Activated gamma-delta T cell (primary cell): Measurements from ENCODE around the gene HTR3A.
"Not testable (repeated sequence)": the region's sequence is repeated elsewhere in the genome, so short reads cannot be mapped to it uniquely, and the experiment has no call there.

ENCODE experiments used
- DNase-seq: peaks from one replicate; lab custom pipeline; 2025; lab: John Stamatoyannopoulos, UW
- total RNA-seq, 2 donors: gene quantifications; one replicate each; lab custom pipeline; 2026; lab: John Stamatoyannopoulos, UW

The HTR3A gene
- total RNA-seq = 0 reads per million in 2 donors

- no peak for DNase-seq
These were observed at the start of gene HTR3A for GRCh38 chr11:113974741-113975470. Gene HTR3A, plus strand, starts transcription at chr11:113975108. Its CDS starts 218 bp downstream, at chr11:113975326.

GRCh38 chr11:113926273-113927197 lies 48.4 kb upstream of the HTR3A start:
- no peak for DNase-seq

- no peak for DNase-seq
These were observed 46.6 kb upstream of the HTR3A start for GRCh38 chr11:113928311-113928710.

- no peak for DNase-seq
These were observed 42.1 kb upstream of the HTR3A start for GRCh38 chr11:113932788-113933187.

GRCh38 chr11:113934193-113934592 lies 40.7 kb upstream of the HTR3A start:
- DNase-seq = not testable (repeated sequence)

GRCh38 chr11:113934761-113935160 lies 40.1 kb upstream of the HTR3A start:
- no peak for DNase-seq

GRCh38 chr11:113935858-113936257 lies 39.0 kb upstream of the HTR3A start:
- no peak for DNase-seq

GRCh38 chr11:113937918-113938317 lies 37.0 kb upstream of the HTR3A start:
- DNase-seq = no peak

GRCh38 chr11:113942256-113942655 lies 32.7 kb upstream of the HTR3A start:
- no peak for DNase-seq

GRCh38 chr11:113946162-113946561 lies 28.7 kb upstream of the HTR3A start:
- not testable (repeated sequence) for DNase-seq

- DNase-seq = no peak
These were observed 26.9 kb upstream of the HTR3A start for GRCh38 chr11:113947994-113948393.

GRCh38 chr11:113949891-113950290 lies 25.0 kb upstream of the HTR3A start:
- DNase-seq = no peak

GRCh38 chr11:113951537-113951936 lies 23.4 kb upstream of the HTR3A start:
- DNase-seq = no peak

GRCh38 chr11:113952070-113952469 lies 22.8 kb upstream of the HTR3A start:
- no peak for DNase-seq

GRCh38 chr11:113952588-113952987 lies 22.3 kb upstream of the HTR3A start:
- DNase-seq = no peak

GRCh38 chr11:113954235-113954634 lies 20.7 kb upstream of the HTR3A start:
- no peak for DNase-seq

GRCh38 chr11:113956986-113957385 lies 17.9 kb upstream of the HTR3A start:
- no peak for DNase-seq

GRCh38 chr11:113960702-113961330 lies 14.1 kb upstream of the HTR3A start:
- DNase-seq = no peak

GRCh38 chr11:113967361-113967760 lies 7.5 kb upstream of the HTR3A start:
- no peak for DNase-seq

GRCh38 chr11:113971506-113972195 lies 3.3 kb upstream of the HTR3A start:
- no peak for DNase-seq

GRCh38 chr11:113977071-113977490 lies 2.2 kb downstream of the HTR3A start:
- DNase-seq = no peak

- no peak for DNase-seq
These were observed 2.8 kb downstream of the HTR3A start for GRCh38 chr11:113977701-113978100.
